HG02885 (cell line): ENCODE results near the gene SMURF1.
"Not testable (repeated sequence)": the region's sequence is repeated elsewhere in the genome, so short reads cannot be mapped to it uniquely, and the experiment has no call there.

Source experiments
- ATAC-seq: cut with Tn5 transposase; IDR thresholded peaks from one replicate; pipeline ENCODE4 v1.9.1; 2021; ENCODE audit warnings: mild to moderate bottlenecking; ENCODE audit not compliant: unreplicated experiment, poor library complexity

Gene SMURF1

GRCh38 chr7:99143853-99144672 lies at the start of gene SMURF1:
TSS of gene SMURF1 (minus strand) at chr7:99144108. CDS start at chr7:99143780, 328 bp downstream.
- peak; percentile 78 for ATAC-seq

- no peak for ATAC-seq
These were observed 48.1 kb upstream of the SMURF1 start for GRCh38 chr7:99191869-99192596.

GRCh38 chr7:99190359-99191009 lies 46.6 kb upstream of the SMURF1 start:
- no peak for ATAC-seq

- ATAC-seq, result no peak
These were observed 45.3 kb upstream of the SMURF1 start for GRCh38 chr7:99189222-99189621.

GRCh38 chr7:99188221-99188620 lies 44.3 kb upstream of the SMURF1 start:
- ATAC-seq, result no peak

GRCh38 chr7:99184532-99185218 lies 40.8 kb upstream of the SMURF1 start:
- ATAC-seq, result no peak

GRCh38 chr7:99180067-99180650 lies 36.3 kb upstream of the SMURF1 start:
- ATAC-seq, result no peak

GRCh38 chr7:99177165-99177564 lies 33.3 kb upstream of the SMURF1 start:
- ATAC-seq, result no peak

- no peak for ATAC-seq
These were observed 29.9 kb upstream of the SMURF1 start for GRCh38 chr7:99173787-99174186.

- no peak for ATAC-seq
These were observed 27.8 kb upstream of the SMURF1 start for GRCh38 chr7:99171731-99172130.

GRCh38 chr7:99170730-99171074 lies 26.8 kb upstream of the SMURF1 start:
- no peak for ATAC-seq

GRCh38 chr7:99170065-99170729 lies 26.3 kb upstream of the SMURF1 start:
- no peak for ATAC-seq

GRCh38 chr7:99167072-99167471 lies 23.2 kb upstream of the SMURF1 start:
- no peak for ATAC-seq

GRCh38 chr7:99165816-99166215 lies 21.9 kb upstream of the SMURF1 start:
- ATAC-seq, result no peak

GRCh38 chr7:99163669-99164068 lies 19.8 kb upstream of the SMURF1 start:
- not testable (repeated sequence) for ATAC-seq

GRCh38 chr7:99156649-99157048 lies 12.7 kb upstream of the SMURF1 start:
- no peak for ATAC-seq

- no peak for ATAC-seq
These were observed 11.3 kb upstream of the SMURF1 start for GRCh38 chr7:99155211-99155610.

- ATAC-seq, result no peak
These were observed 3.1 kb upstream of the SMURF1 start for GRCh38 chr7:99146979-99147378.

GRCh38 chr7:99143521-99143852 lies 421 bp downstream of the SMURF1 start:
- peak; percentile 27 for ATAC-seq
